Activated CD8-positive, alpha-beta memory T cell treated with anti-CD3 and anti-CD28 coated beads, Interleukin-2, amount 50 U/mL, for 1 hour (primary cell): ENCODE data around the gene ENOX1.

Experiments used
- DNase-seq: peaks from one replicate; pipeline ENCODE4 v3.0.0-alpha.2; 2020; ENCODE audit errors: extremely low read depth

Gene ENOX1

GRCh38 chr13:43258771-43259170 lies 528.0 kb downstream of the ENOX1 start:
- DNase-seq = no peak

DNA sequence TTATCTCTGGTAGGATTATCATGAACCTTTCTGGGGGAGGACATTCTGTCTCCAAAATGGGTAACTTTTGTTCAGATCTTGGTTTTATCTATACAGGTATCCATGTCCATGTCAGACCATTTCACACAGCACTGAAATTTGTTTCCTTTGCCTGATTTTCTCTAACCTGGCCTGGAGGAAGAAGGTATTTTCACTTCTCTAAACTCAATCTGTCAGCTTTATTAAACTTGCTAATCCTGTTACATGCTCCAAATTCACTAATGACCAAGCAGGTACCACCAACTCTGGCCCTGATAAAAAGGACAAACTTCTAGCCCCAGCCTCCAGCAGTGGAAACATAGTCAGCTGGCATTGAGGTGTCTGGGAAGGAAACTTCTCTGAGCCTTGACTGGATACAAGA lies 529.0 kb downstream of the ENOX1 start:
- no peak for DNase-seq

DNA sequence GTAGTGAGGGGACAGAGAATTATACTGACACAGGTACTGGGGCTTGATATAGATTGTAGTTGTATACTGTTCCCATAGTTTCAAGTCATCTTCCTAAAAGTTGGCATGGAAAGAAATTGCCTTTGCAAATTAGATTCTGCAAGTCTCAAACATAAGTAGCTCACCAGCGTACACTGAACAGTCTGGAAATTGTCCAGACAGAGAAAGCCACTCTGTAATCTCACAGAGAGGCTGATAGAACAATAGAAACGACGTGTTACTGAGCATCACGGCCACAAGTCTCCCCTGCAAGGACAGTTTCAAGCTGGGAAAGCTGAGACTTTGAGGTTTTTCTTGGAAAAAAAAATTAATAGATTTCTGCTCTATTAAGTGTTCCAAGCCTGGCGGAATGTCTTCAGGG lies 534.8 kb downstream of the ENOX1 start:
- DNase-seq = no peak

GRCh38 chr13:43246382-43246781 lies 540.4 kb downstream of the ENOX1 start:
- no peak for DNase-seq

- no peak for DNase-seq
These were observed 541.3 kb downstream of the ENOX1 start for GRCh38 chr13:43245374-43245964.

DNA sequence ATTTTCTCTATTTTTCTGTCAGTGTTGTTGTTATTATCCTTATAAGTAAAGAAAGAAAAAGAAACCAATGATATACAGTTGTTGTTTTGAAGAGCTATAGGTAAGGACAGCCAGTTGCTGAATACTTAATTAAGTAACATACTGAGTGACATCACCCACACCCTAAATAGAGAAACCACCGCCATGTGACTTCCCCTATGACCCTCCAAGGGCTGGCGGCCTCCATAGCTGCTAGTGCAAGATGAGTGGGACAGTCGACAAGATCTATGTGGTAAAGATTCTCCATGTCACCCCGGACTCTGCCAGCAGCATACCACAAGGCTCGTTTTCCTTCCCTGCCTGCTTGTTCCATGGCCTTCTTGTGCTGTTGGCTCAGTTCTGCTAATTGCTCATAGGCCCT lies 542.3 kb downstream of the ENOX1 start:
- no peak for DNase-seq

DNA sequence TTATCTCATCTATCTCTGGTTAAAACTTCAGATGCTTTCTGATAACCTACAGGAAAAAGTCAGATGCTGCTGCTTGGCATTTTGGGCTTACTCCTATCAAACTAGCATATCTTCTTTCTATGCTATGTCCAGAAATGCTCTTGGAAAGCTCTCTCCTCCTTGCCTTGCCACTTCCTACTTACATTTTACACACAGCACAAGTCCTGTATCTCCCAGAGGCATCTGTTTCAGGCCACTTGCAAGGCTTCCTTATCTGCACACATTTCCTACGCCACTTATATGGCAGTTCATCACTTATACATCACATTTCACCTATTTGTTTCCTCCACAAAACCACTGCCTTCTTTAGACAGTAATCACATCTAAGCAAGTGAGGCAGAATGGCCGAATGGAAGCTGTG lies 543.1 kb downstream of the ENOX1 start:
- DNase-seq = no peak

GRCh38 chr13:43242040-43242439 lies 544.7 kb downstream of the ENOX1 start:
- DNase-seq = no peak

DNA sequence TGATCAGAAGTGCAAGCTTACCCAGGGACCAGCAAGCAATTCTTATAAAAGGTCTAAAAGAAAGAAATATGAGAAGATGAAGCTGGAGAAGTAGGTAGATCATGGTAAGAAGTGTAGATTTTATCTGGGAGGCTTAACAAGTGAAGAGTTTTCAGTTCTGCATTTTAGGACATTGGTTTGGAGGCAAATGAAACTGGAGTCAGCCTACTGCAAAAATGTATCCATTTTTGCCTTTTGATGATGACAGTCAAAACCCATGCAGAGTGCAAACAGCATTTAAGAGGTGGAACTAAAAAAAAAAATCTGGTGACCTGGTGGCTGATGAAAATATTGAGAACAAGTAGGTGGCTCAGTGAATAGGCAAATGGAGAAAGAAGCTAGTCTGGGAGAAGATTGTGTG lies 546.5 kb downstream of the ENOX1 start:
- DNase-seq = no peak

DNA sequence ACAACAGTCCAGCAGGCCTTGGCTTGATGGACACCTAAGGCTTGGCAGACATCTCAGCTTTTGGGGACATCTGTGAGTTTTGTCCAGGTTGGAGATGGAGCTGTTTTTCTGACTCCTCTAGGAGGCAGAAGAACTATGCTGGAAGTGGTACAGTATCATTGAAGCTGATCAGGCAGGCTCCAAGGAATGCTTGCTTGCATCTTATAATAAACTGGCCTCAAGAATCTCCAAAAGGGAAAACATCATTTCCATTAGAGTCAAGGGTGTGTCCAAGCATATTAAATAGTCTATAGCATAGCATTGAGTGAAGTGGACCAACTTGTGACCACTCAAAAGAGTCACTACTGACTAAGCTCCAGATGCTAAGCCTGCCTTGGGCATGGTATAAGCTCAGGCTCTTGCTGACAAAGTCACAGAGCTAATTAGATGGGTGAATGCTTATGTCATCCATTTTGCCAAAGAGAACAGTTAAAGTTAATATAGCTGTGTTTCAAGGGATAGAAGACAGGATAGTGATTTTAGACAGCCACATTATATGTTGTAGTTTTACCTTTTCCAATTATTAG lies 547.4 kb downstream of the ENOX1 start:
- no peak for DNase-seq

GRCh38 chr13:43238341-43239083 lies 548.3 kb downstream of the ENOX1 start:
- DNase-seq = no peak

DNA sequence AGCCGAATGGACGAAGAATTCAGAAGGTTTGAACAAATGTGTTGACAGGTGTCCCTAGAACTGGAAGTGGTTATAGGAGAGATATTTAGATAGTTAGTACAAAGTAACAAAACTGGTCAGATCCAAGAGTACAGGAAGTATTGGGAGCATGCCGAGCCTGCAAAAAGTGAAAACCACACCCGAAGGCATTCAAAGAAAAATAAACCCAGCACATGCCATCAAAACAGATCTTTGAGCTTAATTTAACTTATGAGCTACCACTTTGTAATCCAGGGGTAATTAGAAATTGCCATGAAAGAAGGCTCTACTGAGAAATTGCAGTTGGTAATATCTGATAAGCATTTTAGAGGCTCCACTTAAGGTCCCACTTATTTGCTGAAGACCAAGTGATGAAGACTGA lies 549.2 kb downstream of the ENOX1 start:
- no peak for DNase-seq

GRCh38 chr13:43235028-43235427 lies 551.7 kb downstream of the ENOX1 start:
- DNase-seq = no peak

DNA sequence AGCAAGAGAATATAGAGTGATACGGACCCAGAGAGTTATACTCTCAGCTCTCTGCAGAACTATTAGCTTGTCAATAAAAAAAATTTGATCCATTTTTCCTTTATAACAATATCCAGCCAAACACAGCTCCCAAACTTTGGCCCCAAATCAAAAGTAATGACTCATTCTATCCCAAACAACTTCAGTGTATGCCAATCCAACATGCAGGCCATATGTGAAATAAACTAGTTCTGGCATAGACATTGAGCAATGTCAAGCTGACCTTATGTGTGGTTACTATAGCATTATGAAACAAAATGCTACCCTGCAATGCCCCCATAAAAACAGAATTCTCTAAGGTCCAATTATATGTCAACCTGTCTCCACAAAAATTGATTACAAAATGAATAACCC lies 553.9 kb downstream of the ENOX1 start:
- no peak for DNase-seq

DNA sequence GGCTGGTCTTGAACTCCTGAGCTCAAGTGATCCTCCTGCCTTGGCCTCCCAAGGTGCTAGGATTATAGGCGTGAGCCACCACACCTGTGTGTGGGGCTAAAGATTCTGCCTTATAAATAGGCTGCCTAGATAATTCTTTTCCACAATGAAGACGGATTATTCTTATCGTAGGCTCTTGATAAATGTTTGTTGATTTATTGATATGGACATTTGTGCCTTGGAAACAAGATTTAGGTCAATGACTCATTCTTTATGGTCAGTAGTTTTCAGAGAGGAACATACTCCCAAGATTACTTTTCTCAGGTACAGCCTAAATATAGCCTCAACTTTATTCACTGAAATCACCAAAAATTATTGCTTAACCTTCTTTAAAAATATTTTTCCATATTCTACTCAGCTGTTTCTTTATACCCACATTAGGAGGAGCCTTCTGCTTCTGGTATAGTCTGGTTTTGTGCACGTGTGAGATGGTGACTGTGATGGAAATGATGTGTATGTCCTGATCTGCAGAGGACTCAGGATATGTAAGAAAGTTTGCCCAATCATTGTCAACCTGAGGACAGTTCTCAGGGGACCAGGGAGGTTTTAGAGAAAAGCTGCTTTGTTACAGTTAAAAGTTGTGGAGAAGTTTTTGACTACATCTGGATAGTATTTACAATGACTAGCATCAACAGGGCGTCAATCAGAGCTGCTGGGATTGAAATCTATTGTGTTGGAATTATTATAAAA lies 554.5 kb downstream of the ENOX1 start:
- no peak for DNase-seq

- DNase-seq = no peak
These were observed 555.8 kb downstream of the ENOX1 start for GRCh38 chr13:43230989-43231388.

- DNase-seq = no peak
These were observed 557.3 kb downstream of the ENOX1 start for GRCh38 chr13:43229506-43229905.

DNA sequence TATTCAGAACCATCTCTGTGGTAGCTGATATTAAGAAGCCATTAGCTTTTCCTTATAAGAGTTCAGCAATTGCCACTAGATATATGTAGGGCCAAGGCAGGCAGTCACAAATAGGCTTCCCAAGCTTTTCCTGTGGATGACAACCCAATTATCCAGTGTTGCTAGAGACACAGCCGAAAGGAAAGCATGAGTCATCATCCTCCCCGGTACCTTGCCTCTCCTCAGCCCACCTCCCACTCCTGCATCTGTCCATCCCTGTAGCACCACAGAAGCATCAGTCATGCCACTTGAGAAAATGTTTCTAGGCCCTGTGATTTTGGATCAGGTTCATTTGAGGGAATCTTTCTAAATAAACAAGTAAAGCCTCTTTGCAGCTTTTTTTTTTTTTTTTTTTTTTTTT lies 559.1 kb downstream of the ENOX1 start:
- no peak for DNase-seq

GRCh38 chr13:43223216-43223615 lies 563.6 kb downstream of the ENOX1 start:
- no peak for DNase-seq

- no peak for DNase-seq
These were observed 564.7 kb downstream of the ENOX1 start for GRCh38 chr13:43222086-43222485.

DNA sequence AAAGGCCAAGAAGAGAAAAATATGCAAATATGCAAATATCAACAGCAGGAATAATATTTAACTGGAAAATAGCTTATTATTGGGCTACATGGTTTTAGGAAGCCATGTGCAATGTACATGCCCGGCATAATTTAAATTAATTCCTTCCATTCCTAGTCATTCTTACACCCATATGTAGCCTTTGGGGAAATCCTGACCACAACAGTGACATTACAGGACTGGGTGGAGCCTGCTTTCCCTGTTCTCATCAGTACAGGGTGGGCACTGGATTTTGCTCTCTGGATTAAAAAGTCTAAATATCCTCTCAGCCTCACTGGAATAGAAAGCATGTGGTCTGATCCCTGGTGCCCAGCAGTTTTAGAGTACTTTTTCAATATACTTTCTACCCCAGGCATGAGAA lies 565.2 kb downstream of the ENOX1 start:
- DNase-seq = no peak

DNA sequence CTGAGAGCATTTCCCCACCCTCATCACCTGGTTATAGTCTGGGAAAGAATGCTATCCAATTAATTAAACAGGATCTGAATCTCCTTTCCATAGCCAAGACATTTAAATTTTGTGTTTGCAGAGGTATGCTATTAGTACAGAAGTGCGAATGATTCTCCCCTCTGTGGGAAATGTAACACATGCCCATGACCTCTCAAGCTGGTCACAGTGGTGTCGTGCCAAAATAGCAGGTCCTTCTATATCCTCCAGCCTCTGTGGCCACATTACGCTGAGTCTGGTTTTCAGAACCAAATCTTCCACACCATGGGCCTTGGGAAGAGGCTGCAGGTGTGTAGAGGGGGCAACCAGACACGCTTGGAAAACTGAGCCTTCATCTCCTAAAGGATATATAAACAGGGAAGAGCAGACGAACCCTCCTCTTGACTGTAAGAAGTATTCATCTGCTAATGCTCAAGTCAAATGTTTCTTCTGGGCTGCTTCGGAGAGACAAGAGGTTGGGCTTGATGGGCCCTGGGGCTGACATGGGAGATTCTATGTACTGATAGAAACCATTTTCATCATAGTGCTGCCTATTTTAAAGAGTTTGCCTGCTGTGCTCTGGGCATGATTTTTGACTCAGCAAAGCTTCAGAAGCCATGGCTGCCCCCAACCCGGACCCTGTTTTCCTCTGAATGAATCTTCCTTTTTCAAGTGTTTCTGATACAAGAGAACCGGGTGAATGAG lies 565.7 kb downstream of the ENOX1 start:
- no peak for DNase-seq
